Neutrophil (primary cell): Measurements from ENCODE around the gene LARP7.
"Not testable (repeated sequence)": the region's sequence is repeated elsewhere in the genome, so short reads cannot be mapped to it uniquely, and the experiment has no call there.

Source experiments
- H3K27ac ChIP-seq: fragments of 200-600 bp; sonication (generic); 2 replicates; pipeline ENCODE4 v1.5.1; 2016; ENCODE audit warnings: mild to moderate bottlenecking, moderate library complexity
- H3K27me3 ChIP-seq: fragments of 200-600 bp; sonication (generic); 2 replicates; pipeline ENCODE4 v1.6.0; 2016; ENCODE audit warnings: mild to moderate bottlenecking
- H3K36me3 ChIP-seq: fragments of 200-600 bp; sonication (generic); 2 replicates; pipeline ENCODE4 v1.5.1; 2017
- H3K4me1 ChIP-seq, 2 experiments: fragments of 200-600 bp in 1 of 2; sonication (generic) in 1 of 2; 1 replicate in 1 of 2; 2 replicates in 1 of 2; pipeline versions ENCODE4 v1.5.1 to v1.6.1; 2013 to 2016; ENCODE audit warnings: low read depth in 1 of 2, low read length in 1 of 2, mild to moderate bottlenecking in 1 of 2, moderate library complexity in 1 of 2; ENCODE audit not compliant: control insufficient read depth in 1 of 2, insufficient read depth in 1 of 2
- H3K4me3 ChIP-seq, 2 experiments: fragments of 200-600 bp in 1 of 2; sonication (generic) in 1 of 2; 1 replicate in 1 of 2; 2 replicates in 1 of 2; pipeline ENCODE4 v1.5.1; 2013 to 2016; ENCODE audit warnings: low read depth in 1 of 2, low read length in 1 of 2, mild to moderate bottlenecking in 1 of 2, moderate library complexity in 1 of 2
- H3K9me3 ChIP-seq: fragments of 200-600 bp; sonication (generic); 2 replicates; pipeline ENCODE4 v1.5.1; 2016
- CTCF ChIP-seq: fragments of 200-600 bp; sonication (generic); IDR thresholded peaks from 2 replicates; pipeline ENCODE4 v1.5.1; 2016; ENCODE audit warnings: antibody characterized with exemption

Gene LARP7

DNA sequence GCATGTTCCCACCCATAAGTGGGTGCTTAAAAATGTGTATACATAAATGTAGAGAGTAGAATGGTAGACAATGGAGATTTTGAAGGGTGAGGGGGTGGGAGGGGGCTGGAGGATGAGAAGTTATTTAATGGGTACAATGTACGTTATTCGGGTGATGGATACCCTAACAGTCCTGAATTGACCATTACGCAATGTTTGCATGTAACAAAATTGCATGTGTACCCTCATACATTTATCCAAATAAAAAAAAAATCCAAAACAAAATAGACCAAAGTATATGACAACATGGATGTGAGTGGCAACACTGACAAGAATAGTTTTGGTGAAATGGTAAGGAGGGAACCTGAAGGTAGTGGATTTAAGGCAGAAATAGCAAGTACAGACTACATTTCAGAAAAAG is 63.7 kb downstream of the LARP7 start:
- Histone ChIP-seq H3K9me3 (no peaks in the 10 kb centered on the region), H3K36me3 (no peaks in the 10 kb centered on the region), H3K4me1 (peaks cover 0 to 7% of the 10 kb centered on the region in 2 experiments), H3K27me3 (peaks cover 88% of the 10 kb centered on the region), H3K27ac (no peak overlapping the region), H3K4me3 (no peak overlapping the region)
- no peak for TF ChIP-seq CTCF

- Histone ChIP-seq H3K9me3 (no peaks in the 10 kb centered on the region), H3K36me3 (no peaks in the 10 kb centered on the region), H3K4me1 (peaks cover 0 to 12% of the 10 kb centered on the region in 2 experiments), H3K4me3 (no peak overlapping the region), H3K27ac (no peak overlapping the region), H3K27me3 (peaks cover 89% of the 10 kb centered on the region)
- no peak for TF ChIP-seq CTCF
These were observed 65.9 kb downstream of the LARP7 start for GRCh38 chr4:112702892-112703291.

GRCh38 chr4:112704322-112704721 is 67.4 kb downstream of the LARP7 start:
- Histone ChIP-seq H3K9me3 (no peaks in the 10 kb centered on the region), H3K36me3 (no peaks in the 10 kb centered on the region), H3K4me3 (no peak overlapping the region), H3K27me3 (peaks cover 97% of the 10 kb centered on the region), H3K27ac (no peak overlapping the region), H3K4me1 (peaks cover 0 to 12% of the 10 kb centered on the region in 2 experiments)
- no peak for TF ChIP-seq CTCF

DNA sequence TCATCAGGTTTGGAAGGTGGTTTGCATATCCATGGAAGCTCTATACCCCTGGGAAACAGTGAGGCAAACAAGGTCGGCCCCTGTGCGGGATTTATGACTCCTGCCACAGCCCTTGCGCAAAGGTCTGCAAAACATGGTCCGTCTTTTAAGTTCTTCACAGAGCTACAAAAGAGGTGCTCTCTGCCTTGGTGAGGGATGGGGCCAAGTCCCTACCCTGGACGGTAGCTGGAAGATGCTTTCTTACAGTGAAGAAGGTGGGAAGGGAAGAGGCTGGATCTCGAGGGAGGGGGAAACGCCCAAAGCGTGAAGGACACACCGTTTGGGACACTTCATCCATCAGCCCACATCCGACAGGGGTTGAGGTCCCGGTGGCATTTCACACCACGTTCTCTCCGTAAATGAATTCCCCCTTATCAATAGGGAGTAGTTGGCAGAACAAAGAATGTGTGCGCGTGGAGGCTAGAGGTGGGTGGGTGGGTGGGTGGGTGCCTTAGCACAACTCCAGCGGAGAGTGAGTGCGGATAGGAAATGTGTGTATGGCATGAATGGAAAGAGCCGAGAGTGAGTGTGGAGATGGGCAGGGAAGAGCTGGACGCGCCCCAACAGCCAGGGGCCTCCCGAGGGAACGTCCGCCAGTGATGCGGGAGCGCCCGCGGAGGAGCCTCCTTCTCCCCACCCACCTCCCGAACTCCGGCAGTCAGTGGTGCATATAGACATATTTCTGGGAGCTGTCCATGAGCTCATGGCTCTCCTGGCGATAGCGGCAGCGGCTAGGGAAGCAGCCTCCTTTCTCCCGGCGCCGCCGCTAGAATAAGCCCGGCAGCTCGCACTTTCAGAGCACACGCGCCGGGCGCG is 68.3 kb downstream of the LARP7 start:
- no peak for TF ChIP-seq CTCF

DNA sequence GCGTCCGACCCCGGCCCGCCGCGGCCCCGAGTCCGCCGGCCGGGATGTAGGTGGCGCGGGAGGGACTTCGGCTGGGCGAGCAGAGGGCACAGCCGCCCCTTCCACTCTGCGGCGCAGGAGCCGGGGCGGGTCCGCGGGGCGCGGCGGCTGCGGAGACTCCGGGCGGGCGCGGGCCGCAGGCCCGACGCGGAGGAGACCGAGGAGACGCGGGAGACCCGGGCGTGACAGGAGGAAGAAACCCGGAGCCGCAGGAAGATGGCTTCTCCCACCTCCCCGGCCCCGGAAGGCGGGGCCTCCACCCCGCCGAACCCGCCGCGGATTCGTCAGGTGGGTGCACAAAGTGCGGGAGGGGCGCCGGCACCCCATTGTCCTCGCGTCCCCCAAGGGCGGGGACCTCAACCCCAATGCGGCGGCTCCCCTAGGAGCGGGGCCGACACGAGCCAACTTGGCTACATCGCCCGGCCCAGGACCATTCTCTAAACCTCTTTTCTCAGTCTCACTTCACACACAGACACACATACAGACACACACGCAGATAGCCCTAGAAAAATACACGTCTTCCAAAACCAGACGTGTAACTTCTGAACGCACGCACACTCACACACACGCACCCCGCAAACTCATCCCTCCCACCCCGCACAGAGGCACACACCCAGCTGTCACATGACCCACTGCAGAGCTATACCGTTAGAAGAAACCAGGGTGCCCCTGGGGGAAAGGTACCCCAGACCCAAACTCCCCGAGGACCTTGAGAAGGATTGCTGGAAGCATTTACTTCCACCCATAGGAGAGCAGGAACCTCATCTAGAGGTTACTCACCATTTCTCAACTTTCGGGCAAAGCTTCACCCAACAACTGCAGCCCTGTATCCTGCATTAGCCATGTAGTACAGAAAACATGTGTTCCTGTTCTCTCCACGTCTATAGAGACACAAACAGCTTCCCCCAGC is 69.2 kb downstream of the LARP7 start:
- not testable (repeated sequence) for H3K27ac ChIP-seq, H3K4me3 ChIP-seq, H3K9me3 ChIP-seq, H3K36me3 ChIP-seq
- peaks cover 93% of the 10 kb centered on the region for H3K27me3 ChIP-seq
- peaks cover 0 to 12% of the 10 kb centered on the region in 2 experiments for H3K4me1 ChIP-seq

More for the DNA sequence above, 68.3 kb downstream of the LARP7 start:
- Histone ChIP-seq H3K9me3 (no peaks in the 10 kb centered on the region), H3K4me1 (peaks cover 0 to 12% of the 10 kb centered on the region in 2 experiments), H3K27ac (no peak overlapping the region), H3K36me3 (no peaks in the 10 kb centered on the region), H3K27me3 (peaks cover 98% of the 10 kb centered on the region), H3K4me3 (no peak overlapping the region)
